SH-SY5Y (cell line): ENCODE measurements around the gene RNF214.

ENCODE experiments used
- GATA2 ChIP-seq: IDR thresholded peaks from 2 replicates; pipeline ENCODE4 v1.6.1; 2011; ENCODE audit warnings: mild to moderate bottlenecking, low read depth, low read length
- GATA3 ChIP-seq: IDR thresholded peaks from 2 replicates; pipeline ENCODE4 v1.6.1; 2011; ENCODE audit warnings: low read depth, mild to moderate bottlenecking, low read length, moderate library complexity

GRCh38 chr11:117299351-117300282 is 67.1 kb downstream of the RNF214 start:
- TF ChIP-seq GATA2 (no peak), GATA3 (no peak)
